ENCODE measurements around the gene ACSM6.

Gene ACSM6

DNA sequence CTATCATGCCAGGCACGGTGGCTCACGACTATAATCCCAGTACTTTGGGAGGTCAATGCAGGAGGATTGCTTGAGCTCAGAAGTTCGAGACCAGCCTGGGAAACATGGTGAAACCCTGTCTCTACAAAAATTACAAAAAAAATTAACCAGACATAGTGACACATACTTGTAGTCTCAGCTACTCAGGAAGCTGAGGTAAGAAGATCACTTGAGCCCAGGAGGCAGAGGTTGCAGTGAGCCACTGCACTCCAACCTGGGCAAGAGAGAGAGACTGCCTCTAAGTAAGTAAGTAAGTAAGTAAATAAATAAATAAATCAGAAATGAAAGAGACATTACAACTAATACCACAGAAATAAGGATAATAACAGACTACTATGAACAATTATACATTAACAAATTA is 60.6 kb downstream of the ACSM6 start:
- DNase-seq (ENCODE audit: low read depth) = no peak
- TF ChIP-seq, protein P1, sequence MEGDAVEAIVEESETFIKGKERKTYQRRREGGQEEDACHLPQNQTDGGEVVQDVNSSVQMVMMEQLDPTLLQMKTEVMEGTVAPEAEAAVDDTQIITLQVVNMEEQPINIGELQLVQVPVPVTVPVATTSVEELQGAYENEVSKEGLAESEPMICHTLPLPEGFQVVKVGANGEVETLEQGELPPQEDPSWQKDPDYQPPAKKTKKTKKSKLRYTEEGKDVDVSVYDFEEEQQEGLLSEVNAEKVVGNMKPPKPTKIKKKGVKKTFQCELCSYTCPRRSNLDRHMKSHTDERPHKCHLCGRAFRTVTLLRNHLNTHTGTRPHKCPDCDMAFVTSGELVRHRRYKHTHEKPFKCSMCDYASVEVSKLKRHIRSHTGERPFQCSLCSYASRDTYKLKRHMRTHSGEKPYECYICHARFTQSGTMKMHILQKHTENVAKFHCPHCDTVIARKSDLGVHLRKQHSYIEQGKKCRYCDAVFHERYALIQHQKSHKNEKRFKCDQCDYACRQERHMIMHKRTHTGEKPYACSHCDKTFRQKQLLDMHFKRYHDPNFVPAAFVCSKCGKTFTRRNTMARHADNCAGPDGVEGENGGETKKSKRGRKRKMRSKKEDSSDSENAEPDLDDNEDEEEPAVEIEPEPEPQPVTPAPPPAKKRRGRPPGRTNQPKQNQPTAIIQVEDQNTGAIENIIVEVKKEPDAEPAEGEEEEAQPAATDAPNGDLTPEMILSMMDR (conservative IDR thresholded peaks at IDR 0.05; ENCODE audit: low read length) = no peak
- no peak overlapping the region for H3K4me3 ChIP-seq (ENCODE audit: low read length)

DNA sequence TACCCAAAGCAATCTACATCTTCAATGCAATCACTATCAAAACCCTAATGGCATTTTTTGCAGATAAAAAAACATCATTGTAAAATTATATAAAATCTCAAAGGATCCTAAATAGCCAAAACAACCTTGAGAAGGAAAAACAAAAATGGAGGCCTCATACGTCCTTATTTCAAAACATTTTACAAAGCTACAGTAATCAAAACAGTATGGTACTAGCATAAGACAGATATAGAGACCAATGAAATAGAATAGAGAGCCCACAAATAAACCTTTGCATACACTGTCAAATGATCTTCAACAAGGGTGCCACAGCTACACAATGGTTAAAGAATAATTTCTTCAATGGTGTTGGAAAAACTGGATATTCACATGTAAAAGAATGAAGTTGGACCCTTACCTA is 62.2 kb downstream of the ACSM6 start:
- no peak overlapping the region for H3K4me3 ChIP-seq (ENCODE audit: low read length)
- TF ChIP-seq, protein P1 (conservative IDR thresholded peaks at IDR 0.05; ENCODE audit: low read length) = no peak
- no peak for DNase-seq (ENCODE audit: low read depth)

DNA sequence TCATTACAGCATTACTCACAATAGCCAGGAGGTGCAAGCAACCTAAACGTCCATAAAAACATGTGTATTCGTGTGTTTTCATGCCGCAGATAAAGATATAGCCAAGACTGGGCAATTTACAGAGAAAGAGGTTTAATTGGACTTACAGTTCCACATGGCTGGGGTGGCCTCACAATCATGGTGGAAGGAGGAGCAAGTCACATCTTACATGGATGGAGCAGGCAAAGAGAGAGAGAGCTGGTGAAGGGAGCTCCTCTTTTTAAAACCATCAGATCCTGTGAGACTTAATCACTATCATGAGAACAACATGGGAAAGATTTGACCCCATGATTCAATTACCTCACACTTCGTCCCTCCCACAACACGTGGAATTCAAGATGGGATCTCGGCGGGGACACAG is 63.8 kb downstream of the ACSM6 start:
- TF ChIP-seq, protein P1 (conservative IDR thresholded peaks at IDR 0.05; ENCODE audit: low read length) = no peak
- DNase-seq (ENCODE audit: low read depth) = no peak
- H3K4me3 ChIP-seq (ENCODE audit: low read length) = no peak overlapping the region

DNA sequence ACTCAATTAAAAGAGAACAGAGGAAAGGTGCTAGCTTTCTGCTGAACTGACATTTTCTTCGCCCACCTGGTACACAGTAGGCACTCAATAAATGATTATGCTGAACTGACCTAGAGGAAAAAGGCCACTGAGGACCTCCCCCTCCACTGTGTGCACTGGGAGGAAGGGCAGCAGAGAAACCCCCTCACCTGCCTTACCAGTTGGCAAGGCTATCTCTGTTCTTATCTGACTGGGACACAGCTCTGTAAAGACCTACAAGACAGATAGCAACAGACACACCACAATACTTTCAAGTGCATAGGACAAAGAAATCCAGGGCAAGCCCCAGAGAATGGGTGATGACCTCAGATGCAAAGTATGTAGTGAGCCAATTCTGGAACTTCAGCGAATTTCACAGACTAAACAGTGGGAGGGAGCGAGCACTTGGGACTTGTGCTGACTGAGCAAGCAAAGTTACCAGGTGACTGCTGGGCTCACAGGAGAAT is 66.4 kb downstream of the ACSM6 start:
- peak overlapping the region; percentile 31 for H3K4me3 ChIP-seq (ENCODE audit: low read length)
- DNase-seq (ENCODE audit: low read depth) = peak; percentile 93
- TF ChIP-seq, protein P1 (conservative IDR thresholded peaks at IDR 0.05; ENCODE audit: low read length) = no peak

DNA sequence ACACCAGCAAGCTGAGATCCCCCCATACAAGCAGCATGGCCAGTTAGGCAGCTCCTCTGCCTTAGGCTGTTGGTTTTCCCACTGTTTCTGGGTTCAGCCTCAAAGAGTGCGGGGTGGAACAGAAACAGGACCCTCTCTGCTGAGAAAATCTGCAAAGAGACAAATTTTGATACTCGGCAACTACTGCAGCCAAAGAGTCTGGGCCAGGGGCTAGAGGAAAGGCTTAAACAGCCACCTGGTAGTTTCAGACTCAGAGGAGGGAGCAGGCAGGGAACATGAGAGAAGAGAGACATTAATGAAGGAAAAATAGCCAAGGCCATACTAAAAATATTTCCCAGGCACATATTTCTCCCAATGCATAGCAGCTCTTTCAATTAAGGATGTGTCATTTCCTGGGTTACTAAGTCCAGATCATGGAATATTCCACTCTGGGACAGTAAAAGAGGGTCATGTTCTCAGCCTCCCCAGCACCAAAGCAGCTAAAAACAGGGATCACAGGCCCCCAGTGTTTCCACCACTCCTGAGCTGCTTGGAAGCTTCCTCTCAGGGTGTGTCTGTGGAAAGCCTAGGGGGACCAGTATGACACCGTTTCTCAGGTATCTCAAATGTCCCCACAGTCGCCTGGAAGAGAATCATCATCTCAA is 67.0 kb downstream of the ACSM6 start:
- H3K4me3 ChIP-seq (ENCODE audit: low read length) = peak overlapping the region; percentile 31
- TF ChIP-seq, protein P1 (conservative IDR thresholded peaks at IDR 0.05; ENCODE audit: low read length) = no peak

DNA sequence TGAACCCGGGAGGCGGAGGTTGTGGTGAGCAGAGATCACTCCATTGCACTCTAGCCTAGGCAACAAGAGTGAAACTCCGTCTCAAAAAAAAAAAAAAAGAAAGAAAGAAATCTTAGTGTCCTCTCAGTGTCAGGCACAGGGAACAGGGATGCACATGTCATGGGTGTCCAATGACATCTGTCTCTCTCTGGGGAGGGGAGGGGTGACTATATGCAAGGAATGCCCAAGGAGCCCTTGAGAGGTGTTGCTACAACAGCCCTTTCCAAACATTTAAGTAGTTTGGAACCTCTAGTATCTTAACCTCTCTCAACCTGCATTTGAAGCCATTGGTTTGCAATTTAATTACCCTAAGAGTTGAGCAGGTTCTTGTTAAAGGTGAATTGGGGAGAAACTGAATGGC is 67.9 kb downstream of the ACSM6 start:
- H3K4me3 ChIP-seq (ENCODE audit: low read length) = no peak overlapping the region
- no peak for DNase-seq (ENCODE audit: low read depth)
- TF ChIP-seq, protein P1 (conservative IDR thresholded peaks at IDR 0.05; ENCODE audit: low read length) = no peak

More for the DNA sequence above, 67.0 kb downstream of the ACSM6 start:
- DNase-seq (ENCODE audit: low read depth) = peak; percentile 76

DNA sequence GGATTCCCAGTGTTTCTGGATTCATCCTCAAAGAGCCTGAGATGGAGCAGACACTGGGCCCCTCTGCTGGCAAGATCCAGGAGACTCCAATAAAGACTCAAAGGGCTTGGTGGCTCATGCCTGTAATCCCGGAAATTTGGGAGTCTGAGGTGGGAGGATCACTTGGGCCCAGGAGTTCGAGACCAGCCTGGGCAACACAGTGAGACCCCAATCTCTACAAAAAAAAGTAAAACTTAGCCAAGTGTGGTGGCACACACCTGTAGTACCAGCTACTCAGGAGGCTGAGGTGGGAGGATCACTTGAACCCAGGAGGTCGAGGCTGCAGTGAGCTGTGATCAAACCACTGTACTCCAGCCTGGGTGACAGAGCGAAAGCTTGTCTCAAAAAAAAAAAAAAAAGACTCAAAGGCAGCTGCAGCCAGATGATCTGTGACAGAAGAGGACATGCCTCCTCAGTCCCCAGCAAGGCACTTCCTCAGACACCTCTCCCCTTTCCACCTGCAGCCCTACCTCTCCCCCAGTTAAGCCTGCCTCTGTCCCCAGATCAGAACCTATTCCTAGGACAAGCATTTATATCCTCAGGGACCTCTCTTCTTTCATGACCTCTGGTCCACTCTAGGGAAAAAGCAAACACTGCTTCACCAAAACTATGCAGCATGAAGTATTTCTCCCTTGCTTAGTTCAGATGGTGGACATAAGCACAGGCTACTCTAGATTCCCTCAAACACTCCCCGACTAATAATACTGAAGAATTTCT is 68.9 kb downstream of the ACSM6 start:
- H3K4me3 ChIP-seq (ENCODE audit: low read length) = no peak overlapping the region
- TF ChIP-seq, protein P1 (conservative IDR thresholded peaks at IDR 0.05; ENCODE audit: low read length) = no peak
- DNase-seq (ENCODE audit: low read depth) = no peak

Measured in AG10803 (cell line).